ENCODE results near the gene PIGV. TPM values are rescaled to one million over a fixed set of nuclear protein-coding genes. Genes with fewer than 3 reads are reported as not detected.
"Not testable (repeated sequence)": the region's sequence is repeated elsewhere in the genome, so short reads cannot be mapped to it uniquely, and the experiment has no call there.

Gene PIGV
- total RNA-seq, 2 experiments from 2014 or later = 10.3 to 18.0 TPM

DNA sequence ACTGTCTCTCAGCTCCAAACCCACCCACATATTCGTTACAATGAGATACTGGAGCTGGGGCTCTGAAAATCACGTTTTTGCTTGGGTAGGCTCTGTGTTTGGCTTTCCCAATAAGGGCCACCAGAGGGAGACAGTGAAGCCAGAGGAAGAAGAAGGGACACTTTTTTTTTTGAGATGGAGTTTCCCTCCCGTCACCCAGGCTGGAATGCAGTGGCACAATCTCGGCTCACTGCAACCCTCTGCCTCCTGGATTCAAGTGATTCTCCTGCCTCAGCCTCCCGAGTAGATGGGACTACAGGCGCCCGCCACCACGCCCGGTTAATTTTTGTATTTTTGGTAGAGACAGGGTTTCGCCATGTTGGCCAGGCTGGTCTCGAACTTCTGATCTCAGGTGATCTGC, 22.4 kb downstream of the PIGV start:
- H2AFZ ChIP-seq (ENCODE audit: low read length); BruUV-seq (replicated peaks); H3K4me2 ChIP-seq (ENCODE audit: low read length); H3K4me1 ChIP-seq (ENCODE audit: insufficient read depth, low read length, poor library complexity, severe bottlenecking); H3K9me2 ChIP-seq (ENCODE audit: insufficient read depth, low read length); H3K4me3 ChIP-seq (ENCODE audit: low read depth, low read length, poor library complexity, severe bottlenecking); H3K79me2 ChIP-seq (ENCODE audit: insufficient read depth, low read depth, low read length); H3K9me3 ChIP-seq (ENCODE audit: low read length); H3K36me3 ChIP-seq (ENCODE audit: insufficient read depth, low read length); CTCF ChIA-PET (ENCODE audit: unreplicated experiment); H4K20me1 ChIP-seq (ENCODE audit: insufficient read depth, low read length); H3K27ac ChIP-seq (ENCODE audit: low read depth, low read length, poor library complexity, severe bottlenecking): not testable (repeated sequence)
- POLR2A ChIA-PET = interaction anchor here (0.6 to 1.2 kb wide), 2 partner anchors 11 to 72 kb away, joined by 3 to 8 read pairs; no protein-coding TSS in a partner anchor
- intact Hi-C loops (cut with micrococcal nuclease; ENCODE audit: unreplicated experiment) = loop anchor here (1.0 to 2.0 kb wide), 3 partner anchors 14 to 68 kb away; no protein-coding TSS in a partner anchor
- TF ChIP-seq, protein P1, sequence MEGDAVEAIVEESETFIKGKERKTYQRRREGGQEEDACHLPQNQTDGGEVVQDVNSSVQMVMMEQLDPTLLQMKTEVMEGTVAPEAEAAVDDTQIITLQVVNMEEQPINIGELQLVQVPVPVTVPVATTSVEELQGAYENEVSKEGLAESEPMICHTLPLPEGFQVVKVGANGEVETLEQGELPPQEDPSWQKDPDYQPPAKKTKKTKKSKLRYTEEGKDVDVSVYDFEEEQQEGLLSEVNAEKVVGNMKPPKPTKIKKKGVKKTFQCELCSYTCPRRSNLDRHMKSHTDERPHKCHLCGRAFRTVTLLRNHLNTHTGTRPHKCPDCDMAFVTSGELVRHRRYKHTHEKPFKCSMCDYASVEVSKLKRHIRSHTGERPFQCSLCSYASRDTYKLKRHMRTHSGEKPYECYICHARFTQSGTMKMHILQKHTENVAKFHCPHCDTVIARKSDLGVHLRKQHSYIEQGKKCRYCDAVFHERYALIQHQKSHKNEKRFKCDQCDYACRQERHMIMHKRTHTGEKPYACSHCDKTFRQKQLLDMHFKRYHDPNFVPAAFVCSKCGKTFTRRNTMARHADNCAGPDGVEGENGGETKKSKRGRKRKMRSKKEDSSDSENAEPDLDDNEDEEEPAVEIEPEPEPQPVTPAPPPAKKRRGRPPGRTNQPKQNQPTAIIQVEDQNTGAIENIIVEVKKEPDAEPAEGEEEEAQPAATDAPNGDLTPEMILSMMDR (conservative IDR thresholded peaks at IDR 0.05; ENCODE audit: low read length) = peak; percentile 76
- peak; percentile 78 for DNase-seq (ENCODE audit: low spot score)

GRCh38 chr1:26811057-26811456, 23.3 kb downstream of the PIGV start:
- ChIA-PET POLR2A (interaction anchor here (0.9 to 1.9 kb wide), 5 partner anchors 9 to 89 kb away, joined by 3 to 9 read pairs (median 5); partner anchors contain the start of gene GPATCH3), CTCF (ENCODE audit: unreplicated experiment) (interaction anchor here (0.7 to 1.0 kb wide), 3 partner anchors 17 to 40 kb away, joined by 3 to 4 read pairs (median 3); partner anchors contain the start of gene PIGV)
- no peak overlapping the region for H2AFZ ChIP-seq (ENCODE audit: low read length)
- TF ChIP-seq, protein P1 (conservative IDR thresholded peaks at IDR 0.05; ENCODE audit: low read length) = no peak
- no peak for TF ChIP-seq EZH2phosphoT487 (IDR thresholded peaks at IDR 0.05; ENCODE audit: borderline replicate concordance, low read depth, low read length)
- H4K20me1 ChIP-seq (ENCODE audit: insufficient read depth, low read length) = no peaks in the 10 kb centered on the region
- DNase-seq (ENCODE audit: low spot score) = no peak
- H3K9me2 ChIP-seq (ENCODE audit: insufficient read depth, low read length) = no peaks in the 10 kb centered on the region
- BruUV-seq (replicated peaks) = no TSS peak
- H3K4me1 ChIP-seq (ENCODE audit: insufficient read depth, low read length, poor library complexity, severe bottlenecking) = no peaks in the 10 kb centered on the region
- H3K79me2 ChIP-seq (ENCODE audit: insufficient read depth, low read depth, low read length) = no peaks in the 10 kb centered on the region
- intact Hi-C loops (cut with micrococcal nuclease; ENCODE audit: unreplicated experiment) = loop anchor here (2.0 kb wide), 1 partner anchor 22 kb away; no protein-coding TSS in a partner anchor
- H3K36me3 ChIP-seq (ENCODE audit: insufficient read depth, low read length) = no peaks in the 10 kb centered on the region
- no peaks in the 10 kb centered on the region for H3K9me3 ChIP-seq (ENCODE audit: low read length)
- H3K27ac ChIP-seq (ENCODE audit: low read depth, low read length, poor library complexity, severe bottlenecking) = no peak overlapping the region
- no peak overlapping the region for H3K4me2 ChIP-seq (ENCODE audit: low read length)
- no peak overlapping the region for H3K4me3 ChIP-seq (ENCODE audit: low read depth, low read length, poor library complexity, severe bottlenecking)

DNA sequence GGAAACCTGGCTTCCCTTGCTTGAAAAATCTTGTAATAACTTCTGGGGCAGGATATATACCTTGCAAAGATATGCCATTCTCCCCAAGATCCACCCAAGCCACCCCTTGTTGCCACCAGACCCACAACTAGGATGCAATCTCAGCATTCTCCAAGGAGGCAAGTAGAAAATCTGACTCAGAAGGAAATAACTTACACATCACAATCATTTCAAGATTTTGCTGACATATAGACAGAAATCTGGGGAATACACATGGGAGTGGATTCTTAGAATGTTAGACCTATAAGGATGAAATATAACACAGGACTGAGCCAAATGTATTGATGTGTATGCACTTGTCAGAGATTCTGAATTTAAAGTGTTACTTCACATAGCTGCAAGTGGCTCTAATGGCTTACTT, 24.0 kb downstream of the PIGV start:
- Histone ChIP-seq H3K27ac (ENCODE audit: low read depth, low read length, poor library complexity, severe bottlenecking) (no peak overlapping the region), H3K9me3 (ENCODE audit: low read length) (no peaks in the 10 kb centered on the region), H3K4me1 (ENCODE audit: insufficient read depth, low read length, poor library complexity, severe bottlenecking) (no peaks in the 10 kb centered on the region), H3K36me3 (ENCODE audit: insufficient read depth, low read length) (no peaks in the 10 kb centered on the region), H4K20me1 (ENCODE audit: insufficient read depth, low read length) (no peaks in the 10 kb centered on the region), H3K79me2 (ENCODE audit: insufficient read depth, low read depth, low read length) (no peaks in the 10 kb centered on the region), H3K4me3 (ENCODE audit: low read depth, low read length, poor library complexity, severe bottlenecking) (no peak overlapping the region), H3K9me2 (ENCODE audit: insufficient read depth, low read length) (no peaks in the 10 kb centered on the region), H3K4me2 (ENCODE audit: low read length) (no peak overlapping the region), H2AFZ (ENCODE audit: low read length) (no peak overlapping the region)
- POLR2A ChIA-PET = interaction anchor here (0.6 to 1.9 kb wide), 9 partner anchors 9 to 89 kb away, joined by 3 to 9 read pairs (median 4); partner anchors contain the start of gene GPATCH3
- DNase-seq (ENCODE audit: low spot score) = no peak
- no TSS peak for BruUV-seq (replicated peaks)
- CTCF ChIA-PET (ENCODE audit: unreplicated experiment) = no interaction called here
- intact Hi-C loops (cut with micrococcal nuclease; ENCODE audit: unreplicated experiment) = loop anchor here (2.0 kb wide), 1 partner anchor 21 kb away; no protein-coding TSS in a partner anchor
- no peak for TF ChIP-seq EZH2phosphoT487 (IDR thresholded peaks at IDR 0.05; ENCODE audit: borderline replicate concordance, low read depth, low read length)
- TF ChIP-seq, protein P1 (conservative IDR thresholded peaks at IDR 0.05; ENCODE audit: low read length) = no peak
